Stimulated activated CD8-positive, alpha-beta memory T cell treated with anti-CD3 and anti-CD28 coated beads, Interleukin-7, amount 100 ng/mL, for 1 hour (primary cell): ENCODE data around the gene RTKN2.
A peak's percentile ranks its signal among the peaks of the same experiment; 100 is the strongest.
"Not testable (repeated sequence)": the region's sequence is repeated elsewhere in the genome, so short reads cannot be mapped to it uniquely, and the experiment has no call there.

Source experiments
- DNase-seq, 2 donors: peaks; one replicate each; pipeline ENCODE4 v3.0.0-alpha.2; 2020; ENCODE audit warnings: low read depth in 2 of 2

RTKN2 gene, protein sequence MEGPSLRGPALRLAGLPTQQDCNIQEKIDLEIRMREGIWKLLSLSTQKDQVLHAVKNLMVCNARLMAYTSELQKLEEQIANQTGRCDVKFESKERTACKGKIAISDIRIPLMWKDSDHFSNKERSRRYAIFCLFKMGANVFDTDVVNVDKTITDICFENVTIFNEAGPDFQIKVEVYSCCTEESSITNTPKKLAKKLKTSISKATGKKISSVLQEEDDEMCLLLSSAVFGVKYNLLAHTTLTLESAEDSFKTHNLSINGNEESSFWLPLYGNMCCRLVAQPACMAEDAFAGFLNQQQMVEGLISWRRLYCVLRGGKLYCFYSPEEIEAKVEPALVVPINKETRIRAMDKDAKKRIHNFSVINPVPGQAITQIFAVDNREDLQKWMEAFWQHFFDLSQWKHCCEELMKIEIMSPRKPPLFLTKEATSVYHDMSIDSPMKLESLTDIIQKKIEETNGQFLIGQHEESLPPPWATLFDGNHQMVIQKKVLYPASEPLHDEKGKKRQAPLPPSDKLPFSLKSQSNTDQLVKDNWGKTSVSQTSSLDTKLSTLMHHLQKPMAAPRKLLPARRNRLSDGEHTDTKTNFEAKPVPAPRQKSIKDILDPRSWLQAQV

DNA sequence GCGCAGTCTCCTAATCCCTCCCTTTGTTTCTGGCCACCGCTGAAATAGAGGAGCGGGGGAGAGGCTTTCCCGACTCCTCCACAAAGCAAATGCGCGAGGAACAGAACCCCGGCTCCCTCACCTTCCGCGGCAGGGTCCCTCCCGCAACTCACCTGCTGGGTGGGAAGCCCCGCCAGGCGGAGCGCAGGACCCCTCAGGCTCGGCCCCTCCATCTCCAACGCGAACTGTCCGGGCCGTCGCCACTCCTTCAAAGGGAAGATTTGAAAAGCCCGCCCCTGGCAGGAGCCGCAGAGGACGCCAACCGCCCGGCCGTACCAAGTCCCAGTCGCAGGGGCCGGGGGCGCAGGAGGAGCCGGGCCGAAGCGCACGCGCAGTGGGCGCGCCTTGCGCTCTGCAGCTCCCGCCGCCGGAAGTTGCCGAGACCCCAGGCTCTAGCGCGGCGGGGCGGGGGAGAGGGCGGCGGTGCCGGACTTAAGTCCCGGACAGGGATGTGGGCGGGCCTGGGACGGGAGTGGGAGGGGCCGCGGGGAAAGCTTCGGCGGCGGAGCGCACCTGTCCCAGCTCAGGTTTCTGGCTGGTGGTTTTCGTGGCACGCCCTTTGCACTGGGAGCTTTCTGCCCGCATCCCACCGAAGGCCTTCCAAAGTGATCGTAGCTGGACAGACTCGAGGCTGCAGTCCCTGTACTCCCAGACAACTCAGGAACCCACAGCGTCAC is at the start of gene RTKN2:
TSS of gene RTKN2 (minus strand) at position 446 of the 716 bp plus-strand sequence. CDS start at position 212, 234 bp downstream.
- peak in 1 of 2 donors; percentile 23 for DNase-seq

DNA sequence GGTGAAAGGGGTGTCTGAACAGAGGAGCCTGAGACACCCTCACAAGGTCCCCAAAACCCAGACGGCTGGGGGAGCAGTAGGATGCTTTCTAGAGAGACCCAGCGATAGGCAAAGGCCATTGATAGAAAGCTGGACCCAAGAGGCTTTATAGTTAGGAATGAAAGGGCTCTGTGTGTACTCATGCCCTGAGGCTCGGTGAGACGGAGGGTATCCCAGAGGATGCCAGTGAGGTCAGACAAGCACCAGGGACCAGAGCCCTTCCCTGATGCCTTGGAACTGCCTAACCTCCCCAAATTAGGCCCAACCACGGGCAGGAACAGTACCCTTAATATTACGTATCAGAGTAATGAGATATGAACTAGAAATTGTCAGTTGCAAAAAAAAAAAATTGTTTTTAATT is 48.6 kb upstream of the RTKN2 start:
- no peak for DNase-seq

DNA sequence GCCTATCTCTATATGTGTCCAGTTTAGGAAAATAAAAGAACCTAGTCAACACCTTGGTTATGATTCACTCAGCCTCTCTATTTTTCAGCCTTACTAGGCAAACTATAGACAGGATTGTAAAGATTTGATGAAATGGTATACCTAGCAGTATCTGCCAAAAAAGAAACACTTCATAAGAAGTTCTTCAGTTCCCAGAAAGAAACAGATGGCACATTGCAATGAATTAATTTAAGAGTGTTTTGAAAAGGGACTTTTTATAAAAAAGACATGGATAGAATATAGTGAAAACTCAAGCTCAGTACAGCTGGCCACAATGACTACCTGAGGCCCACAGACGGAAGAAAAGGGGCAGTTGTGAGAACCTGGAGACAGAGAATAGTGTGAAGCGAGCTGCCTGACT is 40.6 kb upstream of the RTKN2 start:
- DNase-seq, result no peak

DNA sequence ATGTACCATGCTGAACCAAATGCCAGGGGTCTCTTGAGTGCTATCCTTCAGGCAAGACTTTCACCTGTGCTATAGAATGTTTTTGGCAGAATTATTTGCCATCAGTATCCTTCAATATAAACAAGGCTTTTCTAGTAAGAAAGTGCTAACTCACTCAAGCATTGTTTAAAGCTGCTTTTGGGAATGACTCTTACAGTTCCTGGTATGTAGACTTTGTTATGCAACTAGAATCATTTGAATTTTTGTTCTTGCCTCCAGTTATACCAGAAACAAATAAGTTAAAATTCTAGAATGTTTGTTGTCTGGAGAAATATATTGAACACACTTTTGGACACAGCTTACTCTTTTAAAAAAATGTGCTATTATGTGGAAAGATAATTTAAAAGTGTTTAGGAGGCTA is 39.5 kb upstream of the RTKN2 start:
- DNase-seq, result no peak

DNA sequence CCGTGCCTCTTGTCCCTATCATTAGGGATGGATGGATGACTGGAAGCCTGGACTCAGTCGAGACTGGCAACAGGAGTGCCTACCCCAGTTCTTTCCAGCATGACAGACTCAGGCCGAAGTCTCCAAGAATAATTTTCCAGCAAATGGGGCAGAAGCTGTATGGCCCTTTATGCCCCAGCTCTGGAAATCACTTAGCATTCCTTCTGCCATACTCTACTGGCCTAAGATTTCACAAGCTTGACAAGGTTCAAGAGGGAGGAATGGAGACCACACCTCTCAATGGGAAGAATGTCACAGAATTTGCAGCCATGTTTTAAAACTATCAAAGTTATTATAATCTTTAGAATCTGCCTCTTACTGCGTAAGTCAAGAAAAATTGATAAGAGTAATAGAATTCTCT is 39.0 kb upstream of the RTKN2 start:
- no peak for DNase-seq

DNA sequence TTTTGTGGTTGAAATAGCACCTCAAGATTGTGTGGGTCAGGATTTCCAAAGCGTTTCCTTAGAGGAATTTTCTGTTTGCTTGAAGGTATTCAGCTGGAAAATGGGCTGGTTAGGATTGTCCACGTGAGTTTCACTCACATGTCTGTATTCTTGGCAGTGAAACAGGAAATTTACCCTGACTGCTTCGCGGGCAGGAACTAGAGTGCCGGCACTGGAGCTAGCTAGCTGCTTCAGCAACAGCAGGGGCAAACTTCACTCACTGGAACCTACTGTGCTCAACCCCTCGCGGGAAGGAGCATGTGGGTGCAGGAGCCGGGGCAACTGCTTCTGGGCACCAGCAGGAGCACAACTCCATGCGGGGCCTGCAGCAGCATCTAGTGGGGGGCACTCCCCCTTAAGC is 38.0 kb upstream of the RTKN2 start:
- no peak for DNase-seq

DNA sequence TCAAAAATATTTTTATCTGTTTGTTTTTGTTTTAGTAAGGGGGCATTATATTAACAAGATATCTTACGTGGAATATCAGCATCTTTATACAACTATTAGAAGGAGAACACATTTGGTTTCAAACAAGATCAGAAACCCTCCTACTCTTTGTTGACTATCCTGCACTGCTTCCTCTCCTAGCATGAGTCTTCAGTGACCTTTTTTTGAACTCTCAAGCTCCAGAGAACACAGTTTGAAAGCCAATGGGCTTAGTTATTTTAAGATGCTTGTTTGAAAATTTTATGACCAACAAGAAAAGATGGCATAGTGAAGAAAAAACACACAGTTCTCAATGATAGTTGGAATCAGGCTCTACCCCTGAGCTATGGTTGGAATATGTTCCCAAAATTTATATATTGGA is 37.2 kb upstream of the RTKN2 start:
- no peak for DNase-seq

DNA sequence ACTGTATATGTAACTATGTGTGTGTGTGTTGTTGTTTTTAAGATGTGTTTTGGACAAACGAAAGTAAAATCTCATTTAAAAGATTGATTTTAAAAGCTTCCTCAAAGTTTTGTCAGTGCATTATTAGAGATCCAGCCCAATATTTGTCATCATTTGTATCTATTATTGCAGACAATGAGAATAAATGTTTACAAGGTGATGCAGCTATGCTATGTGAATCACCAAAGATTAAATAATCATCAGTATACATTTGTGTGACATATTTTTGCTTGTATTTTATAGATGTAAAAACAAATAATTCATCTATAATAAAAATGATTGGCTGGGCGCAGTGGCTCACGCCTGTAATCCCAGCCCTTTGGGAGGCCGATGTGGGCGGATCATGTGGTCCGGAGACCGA is 35.3 kb upstream of the RTKN2 start:
- no peak for DNase-seq

DNA sequence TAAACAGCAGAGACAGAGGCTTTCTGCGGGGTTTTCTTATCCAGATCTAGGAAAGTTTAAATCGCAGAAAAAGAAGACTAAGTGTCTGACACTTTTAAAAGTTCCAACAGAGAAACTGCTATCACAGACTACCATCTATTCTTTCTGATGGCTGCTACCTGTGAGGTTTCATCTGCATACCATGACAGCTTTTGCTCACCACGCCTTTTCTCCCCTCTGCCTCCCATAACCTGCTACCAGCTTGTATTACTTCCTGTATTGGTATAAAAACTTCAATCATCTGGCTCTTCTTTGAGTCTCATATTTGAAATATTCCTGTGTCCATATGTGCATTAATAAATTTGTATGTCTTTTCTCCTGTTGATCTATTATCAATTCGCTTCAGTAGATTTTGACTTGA is 34.1 kb upstream of the RTKN2 start:
- no peak for DNase-seq

DNA sequence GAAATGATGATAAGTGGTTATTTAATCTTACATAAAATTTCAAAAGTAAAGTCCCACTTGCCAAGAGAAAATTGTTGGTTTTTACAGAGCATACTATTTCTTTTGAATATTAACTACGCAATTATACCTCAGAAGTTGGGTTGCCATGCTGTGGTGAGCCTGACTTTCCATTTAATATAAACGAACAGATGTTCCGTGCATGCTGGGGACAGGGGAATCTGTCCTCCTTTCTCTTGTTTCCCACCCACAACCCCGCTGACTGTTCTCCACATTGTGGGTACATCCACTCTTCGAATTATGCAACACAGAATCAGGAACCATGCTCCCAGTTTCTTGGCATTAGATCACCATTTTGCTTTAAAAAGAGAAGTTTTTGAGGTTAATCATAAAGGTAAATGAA is 29.2 kb upstream of the RTKN2 start:
- DNase-seq, result no peak

DNA sequence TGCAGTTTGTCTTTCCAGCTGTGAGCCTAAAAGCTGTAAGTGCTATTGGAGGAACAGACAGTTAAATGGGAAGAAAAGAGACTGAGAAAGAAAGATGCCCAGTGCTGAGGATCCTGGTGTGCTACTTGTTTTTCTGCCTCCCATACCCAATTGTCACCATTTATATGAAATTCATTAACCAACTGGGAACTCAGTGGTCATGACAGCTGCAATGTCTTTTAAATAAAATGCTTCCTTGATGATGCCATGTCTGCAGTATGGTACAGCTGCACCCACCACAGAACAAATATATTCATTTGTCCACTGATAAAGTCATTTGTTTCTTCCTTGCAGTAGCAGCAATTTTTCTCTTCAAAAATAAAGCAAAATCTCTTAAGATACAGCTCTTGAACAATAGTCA is 15.6 kb upstream of the RTKN2 start:
- no peak for DNase-seq

DNA sequence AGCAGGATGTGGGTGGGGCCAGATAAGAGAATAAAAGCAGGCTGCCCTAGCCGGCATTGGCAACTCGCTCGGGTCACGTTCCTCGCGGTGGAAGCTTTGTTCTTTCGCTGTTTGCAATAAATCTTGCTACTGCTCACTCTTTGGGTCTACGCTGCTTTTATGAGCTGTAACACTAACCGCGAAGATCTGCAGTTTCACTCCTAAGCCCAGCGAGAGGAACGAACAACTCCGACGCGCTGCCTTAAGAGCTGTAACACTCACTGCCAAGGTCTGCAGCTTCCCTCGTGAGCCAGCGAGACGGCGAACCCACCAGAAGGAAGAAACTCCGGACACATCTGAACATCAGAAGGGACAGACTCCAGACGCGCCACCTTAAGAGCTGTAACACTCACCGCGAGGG is 12.7 kb upstream of the RTKN2 start:
- DNase-seq, result not testable (repeated sequence)

DNA sequence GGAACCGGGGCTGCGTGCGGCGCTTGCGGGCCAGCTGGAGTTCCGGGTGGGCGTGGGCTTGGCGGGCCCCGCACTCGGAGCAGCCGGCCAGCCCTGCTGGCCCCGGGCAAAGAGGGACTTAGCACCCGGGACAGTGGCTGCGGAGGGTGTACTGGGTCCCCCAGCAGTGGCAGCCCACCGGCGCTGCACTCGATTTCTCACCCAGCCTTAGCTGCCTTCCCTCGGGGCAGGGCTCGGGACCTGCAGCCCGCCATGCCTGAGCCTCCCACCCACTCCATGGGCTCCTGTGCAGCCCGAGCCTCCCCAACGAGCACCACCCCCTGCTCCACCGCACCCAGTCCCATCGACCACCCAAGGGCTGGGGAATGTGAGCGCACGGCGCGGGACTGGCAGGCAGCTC is 11.7 kb upstream of the RTKN2 start:
- DNase-seq, result not testable (repeated sequence)

DNA sequence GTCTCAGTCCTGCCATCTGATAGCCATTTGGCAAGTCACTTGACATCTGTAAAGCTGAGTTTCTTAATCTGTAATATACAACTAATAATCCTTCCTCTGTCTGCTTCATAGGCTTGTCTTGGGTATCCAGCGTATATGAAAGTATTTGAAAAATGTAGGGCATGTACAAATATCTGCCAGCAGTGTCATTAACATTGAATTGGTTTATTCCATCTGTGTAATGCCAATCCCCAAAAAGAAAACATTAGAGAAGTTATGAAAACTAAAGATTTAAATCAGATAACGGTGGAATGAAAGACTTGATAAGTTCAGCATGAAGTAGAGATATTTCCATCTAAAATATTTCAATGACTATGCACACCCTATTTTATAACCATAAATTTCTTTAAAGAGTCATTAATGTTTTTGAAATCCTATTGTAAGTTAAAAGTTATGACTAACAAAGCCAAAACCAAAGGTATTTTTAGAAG is 9.8 kb upstream of the RTKN2 start:
- DNase-seq, result no peak

DNA sequence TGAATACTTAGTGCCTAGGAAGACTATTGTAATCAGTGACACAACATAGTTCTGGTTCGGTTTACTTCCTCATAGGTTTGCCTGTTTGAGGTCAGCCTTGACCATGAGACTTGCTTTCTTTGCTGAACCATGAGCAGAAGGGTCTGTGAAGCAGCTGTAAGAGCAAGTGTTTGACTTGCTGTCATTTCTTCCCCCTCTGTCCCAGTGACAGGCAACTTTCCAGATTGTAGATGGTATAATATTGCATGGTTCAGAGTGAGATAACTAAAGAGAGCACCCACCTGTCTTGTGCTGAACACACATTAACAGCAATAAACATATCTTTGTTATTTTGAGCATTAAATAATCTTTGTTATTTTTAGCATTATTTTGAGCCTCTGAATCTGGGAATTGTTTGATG is 9.3 kb upstream of the RTKN2 start:
- no peak for DNase-seq

DNA sequence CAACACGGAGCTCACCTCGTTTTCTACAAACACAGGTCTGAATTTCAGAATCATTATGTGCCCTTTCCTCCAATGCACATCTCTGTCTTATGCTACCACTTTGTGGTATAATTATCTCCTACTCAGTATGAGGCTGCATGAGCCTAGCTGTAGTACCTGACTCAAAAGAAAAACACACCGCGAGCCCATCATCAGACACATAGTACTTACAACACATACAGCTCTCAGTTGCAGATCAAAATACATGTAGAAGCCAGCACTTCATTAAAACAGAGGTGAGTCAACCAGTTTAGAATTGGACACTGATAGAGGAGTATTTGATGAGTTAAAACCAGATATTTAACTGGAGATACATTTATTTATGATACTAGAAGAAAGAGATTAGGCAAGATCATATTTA is 1.4 kb upstream of the RTKN2 start:
- DNase-seq, result no peak

DNA sequence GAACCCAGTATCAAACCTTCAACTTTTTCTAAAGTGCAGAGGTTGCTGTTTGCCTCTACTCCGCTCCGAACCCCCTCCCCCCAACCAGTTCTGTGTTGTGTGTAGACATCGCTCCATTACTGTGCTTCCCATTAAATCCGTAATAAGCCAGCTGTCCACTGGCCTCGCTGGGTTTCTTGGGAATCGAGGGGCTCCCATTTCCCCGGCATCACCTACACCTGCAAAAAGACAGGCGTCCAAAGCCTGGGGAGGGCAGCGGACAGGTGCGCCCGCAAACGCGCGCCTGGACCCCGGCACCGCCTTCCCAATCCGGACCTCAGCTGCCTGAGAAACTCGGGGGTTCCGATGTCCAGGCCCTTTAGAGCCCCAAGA is 631 bp downstream of the RTKN2 start:
- no peak for DNase-seq

DNA sequence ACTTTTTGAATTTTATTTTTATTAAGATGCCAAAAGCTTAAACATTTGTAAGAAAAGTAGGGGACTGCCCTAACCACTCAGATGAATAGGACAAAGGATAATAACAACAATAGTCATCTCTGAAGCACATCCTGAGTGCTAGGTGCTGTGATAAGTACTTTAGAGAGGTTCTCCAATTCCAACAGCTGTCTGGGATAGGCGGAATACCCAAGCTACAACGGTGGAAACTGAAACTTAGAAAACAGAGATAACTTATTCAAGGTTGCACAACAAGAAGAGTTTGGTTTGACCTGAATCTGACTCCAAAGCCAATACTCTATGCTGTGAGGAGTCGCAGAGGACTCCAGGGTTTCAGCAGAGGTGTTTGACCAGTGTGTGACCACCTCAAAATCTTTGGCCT is 2.0 kb downstream of the RTKN2 start:
- DNase-seq, result no peak

DNA sequence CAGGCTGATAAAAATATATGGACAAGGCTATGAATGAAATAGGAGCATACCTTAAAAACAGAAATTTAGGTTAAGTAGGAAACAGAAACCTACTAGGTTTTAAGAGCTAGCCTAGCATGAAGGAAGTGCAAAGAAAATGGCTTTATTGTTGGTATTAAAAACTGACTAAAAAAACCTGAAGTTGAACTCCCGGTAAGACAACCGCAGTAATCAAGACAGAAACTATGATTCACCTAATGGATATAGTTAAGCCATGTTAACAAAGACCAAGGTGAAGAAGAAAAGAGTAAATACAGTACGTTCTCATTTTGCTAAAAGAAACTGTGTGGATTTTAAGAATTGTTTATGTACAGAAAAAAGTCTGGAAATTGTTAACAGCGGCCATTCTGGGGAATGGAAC is 2.5 kb downstream of the RTKN2 start:
- DNase-seq, result no peak

DNA sequence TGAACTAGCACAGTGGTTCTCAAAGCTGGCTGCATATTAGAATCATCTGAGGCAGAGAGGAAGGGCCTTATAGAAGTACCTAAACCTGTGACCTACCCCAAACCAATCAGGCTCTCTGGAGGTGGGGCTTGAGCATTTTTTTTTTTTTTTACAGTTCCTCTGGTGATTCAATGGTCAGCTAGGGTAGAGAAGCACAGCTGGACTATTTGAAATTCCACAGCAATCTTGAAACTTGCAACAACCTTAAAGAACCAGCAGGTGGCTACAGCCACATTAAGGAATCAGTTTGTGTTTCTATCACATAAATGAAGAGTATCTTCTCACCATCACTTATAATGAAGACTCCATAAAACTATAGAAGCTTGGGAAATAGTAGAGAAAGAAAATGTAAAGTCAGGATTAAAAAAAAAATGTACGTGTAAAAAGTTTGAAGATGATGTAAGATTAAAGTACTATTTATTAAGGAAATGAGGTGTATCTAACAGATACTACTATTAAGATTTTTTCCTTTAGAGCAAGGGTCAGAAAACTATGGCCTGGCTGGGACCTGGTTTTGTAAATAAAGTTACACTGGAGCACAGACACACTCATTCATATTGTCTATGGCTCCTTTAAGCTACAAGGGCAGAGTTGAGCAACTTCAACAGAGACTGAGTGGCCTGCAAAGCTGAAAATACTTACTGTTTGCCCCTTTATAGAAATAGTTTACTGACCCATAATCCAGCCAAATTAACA is 3.8 kb downstream of the RTKN2 start:
- no peak for DNase-seq

DNA sequence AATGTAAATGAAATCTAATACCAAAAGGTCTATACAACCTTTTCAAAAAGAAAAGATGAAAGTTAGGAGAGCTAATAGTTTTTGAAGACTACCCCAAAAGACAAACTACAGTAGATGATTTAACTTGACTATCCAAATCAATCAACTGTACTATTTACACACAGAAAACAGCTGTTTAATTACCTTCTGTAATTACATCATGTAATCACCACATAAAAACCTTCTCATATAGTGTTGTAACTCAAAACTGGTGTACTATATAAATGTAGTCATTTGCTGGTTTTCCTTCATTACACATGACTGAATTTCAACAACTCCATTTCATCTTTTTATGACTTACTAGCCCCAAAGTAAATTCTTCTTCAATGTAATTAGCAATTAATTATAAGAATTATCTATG is 4.5 kb downstream of the RTKN2 start:
- DNase-seq, result no peak

DNA sequence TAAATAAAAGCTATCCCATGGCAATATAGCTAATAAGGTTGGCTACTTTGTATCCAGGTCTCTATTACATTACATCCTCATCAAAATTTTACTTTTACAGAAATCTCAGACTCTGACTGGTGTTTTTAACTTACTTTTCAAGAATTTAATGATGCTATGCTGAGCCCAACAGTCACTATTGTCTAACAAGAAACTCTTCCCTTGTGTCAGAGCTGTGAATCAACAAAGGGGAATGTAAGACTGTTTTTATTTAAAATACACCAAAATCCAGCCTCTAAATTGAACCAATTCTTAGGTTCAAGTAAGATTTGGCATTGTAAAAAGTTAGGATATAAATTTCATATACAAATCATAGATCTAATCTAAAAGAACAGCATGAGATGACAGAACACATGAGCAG is 7.0 kb downstream of the RTKN2 start:
- no peak for DNase-seq
